GM19468 (cell line): ENCODE results near the gene AP5B1.

Experiments
- ATAC-seq: cut with Tn5 transposase; IDR thresholded peaks from one replicate; pipeline ENCODE4 v1.9.1; 2021; ENCODE audit warnings: mild to moderate bottlenecking, moderate library complexity, moderate number of reproducible peaks; ENCODE audit not compliant: unreplicated experiment; ENCODE audit errors: extremely low read depth

The AP5B1 gene

DNA sequence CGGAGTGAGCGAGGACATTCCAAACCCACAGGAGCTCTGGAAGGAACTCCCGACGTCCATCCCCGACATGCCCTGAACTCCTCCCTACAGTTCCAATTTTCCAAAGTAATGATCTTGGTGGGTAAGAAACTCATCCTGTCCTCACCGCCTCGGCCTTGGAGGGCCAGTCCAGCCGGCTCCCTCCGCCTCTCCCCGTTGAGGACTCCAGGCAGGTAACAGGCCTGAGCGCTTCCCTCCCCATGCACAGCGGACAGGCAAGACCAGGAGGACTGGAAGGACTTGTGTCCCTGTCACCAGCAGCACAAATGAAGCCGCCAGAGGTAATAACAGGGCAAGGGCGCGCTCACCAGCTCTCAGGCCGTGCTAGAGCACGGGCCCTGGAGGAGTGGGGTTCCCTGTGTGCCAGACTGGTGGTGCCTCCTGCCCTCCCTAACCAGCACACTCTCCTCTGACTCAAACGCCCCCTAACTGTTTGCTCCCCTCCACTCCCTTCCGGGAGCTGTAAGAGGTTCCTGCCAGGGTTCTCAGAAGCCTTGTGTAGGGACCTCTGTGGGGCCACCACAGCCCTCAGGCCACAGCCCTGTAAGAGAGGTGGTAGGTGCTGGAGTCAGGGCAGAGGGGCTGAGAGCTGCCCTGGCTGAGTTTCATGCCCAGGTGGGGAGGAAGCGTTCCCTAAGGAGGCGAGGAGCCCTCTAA lies 23.2 kb upstream of the AP5B1 start:
- no peak for ATAC-seq

DNA sequence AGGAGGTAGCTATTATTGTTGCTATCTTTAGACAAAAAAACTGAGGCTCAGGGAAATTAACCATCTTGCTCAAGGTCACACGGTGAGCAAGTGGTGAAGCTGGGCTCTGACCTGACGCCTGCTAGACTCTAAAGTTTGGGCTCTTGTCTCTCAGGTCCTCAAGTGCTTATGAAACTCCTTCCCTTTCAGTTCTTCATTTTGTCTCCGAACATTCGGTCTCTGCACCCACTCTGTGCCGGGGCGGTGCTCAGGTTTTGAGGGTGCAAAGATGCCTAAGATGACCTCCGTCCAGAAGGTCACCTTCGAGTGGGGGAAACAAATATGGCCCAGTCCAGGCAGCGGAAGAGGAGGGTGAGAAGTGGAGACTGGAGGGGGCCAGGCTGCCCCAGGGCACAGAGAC lies 22.1 kb upstream of the AP5B1 start:
- no peak for ATAC-seq

DNA sequence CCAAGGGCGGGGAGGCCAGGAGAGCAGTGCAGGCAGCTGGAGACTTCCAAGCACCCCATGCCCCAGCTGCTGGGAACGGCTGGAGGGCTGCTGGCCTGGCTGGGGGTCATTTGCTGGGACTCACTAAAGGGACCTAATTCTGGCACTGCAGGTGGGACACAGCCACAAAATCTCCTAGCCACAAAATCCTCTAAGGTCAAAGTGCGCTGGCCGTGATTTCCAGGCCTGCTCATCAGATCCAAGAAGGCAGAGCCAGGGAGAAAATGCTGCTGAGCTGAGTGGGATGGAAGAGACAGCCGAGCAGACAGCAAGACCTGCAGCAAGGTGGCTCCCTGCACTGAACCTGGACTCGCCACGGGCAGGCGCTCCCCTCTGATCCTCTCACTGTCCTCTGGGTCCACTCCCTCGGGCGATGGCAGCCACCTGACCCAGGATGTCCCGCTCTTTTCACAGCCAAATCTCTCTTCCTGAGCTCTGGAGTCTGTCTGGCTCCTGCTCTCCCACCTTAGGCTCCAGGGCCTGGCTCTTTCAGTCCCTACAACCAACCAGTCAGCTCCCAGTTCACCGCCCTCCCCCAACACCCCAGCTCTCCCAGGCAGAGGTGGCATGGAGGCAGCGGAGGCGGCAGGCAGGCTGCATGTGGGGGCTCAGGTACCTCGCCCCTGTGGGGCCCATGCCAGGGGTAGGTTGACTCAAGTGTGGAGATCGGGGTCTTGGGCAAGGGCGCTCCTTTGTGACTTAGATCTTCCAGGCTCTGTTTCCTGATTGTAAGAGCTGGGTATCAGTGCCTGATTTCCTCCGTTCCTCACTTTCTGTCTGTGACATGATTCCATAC lies 20.6 kb upstream of the AP5B1 start:
- ATAC-seq, result no peak

DNA sequence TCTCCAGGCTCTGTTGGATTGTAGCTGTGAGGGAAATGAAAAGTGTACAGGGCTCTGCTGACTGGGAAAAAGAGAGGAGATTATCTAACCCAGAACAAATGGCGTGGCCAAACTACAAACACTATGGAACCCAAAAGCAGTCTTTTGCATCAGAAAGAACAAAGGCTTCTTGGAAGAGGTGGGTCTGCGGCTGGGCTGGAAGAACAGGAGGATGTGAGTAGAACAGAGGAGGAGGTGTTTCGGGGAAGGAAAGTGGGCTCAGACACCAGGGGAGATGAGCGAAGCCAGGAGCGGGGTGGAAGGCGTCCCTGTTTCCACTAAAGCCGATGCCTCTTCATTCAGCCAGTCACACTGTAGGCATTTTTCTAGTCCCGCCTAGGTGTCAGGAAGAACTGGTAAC lies 18.1 kb upstream of the AP5B1 start:
- no peak for ATAC-seq

DNA sequence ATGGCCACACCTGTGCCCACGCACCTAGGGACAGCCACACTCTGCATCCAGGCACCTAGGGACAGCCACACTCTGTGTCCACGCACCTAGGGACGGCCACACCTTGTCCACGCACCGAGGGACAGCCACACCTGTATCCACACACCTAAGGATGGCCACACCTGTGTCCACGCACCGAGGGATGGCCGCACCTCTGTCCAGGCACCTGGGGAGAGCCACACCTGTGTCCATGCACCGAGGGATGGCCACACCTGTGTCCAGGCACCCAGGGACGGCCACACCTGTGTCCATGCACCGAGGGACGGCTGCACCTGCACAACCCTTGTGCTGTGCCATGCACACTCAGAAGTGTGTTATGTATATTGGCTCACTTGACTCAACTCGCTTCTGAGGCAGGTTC lies 16.9 kb upstream of the AP5B1 start:
- ATAC-seq, result no peak

DNA sequence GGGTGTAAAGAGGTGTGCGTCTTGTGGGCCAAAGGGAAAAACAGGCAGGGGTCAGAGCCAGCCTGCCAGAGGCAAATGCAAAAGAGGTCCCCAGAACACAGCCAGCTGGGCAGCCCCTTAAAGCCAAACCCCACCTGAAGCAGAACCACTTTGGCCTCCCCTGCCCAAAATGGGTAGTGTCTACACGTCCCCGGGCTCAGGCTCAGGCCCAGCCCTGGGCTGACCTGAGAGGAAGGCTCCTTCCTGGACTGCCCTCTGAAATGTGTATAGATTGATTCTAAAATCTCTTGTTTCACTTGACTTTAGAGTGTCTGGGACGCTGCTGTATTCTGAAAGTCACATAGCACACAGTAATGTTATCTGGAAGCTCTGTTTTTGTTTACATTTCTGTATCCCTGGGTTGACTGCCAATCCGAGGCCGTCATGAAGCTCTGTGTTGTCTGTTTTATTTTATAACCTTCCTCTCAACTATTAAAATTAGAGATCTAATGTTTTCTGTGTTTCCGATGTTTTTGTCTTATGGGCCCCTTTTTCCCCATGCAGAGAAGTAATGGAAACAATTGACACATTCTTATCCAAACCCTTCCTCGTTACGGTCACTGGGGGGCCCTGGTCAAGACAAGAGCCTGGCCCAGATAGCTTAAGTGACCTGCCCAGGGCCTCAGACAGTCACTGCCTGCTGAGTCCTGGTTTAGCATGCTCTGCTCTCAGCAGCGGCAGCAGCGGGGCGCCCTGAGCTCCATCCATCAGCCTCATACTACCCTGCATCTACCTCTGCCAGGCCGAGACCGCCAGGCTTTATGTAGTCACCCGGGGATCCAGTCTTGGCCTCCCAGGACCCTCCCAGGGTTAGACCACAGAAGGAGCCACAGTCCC lies 16.2 kb upstream of the AP5B1 start:
- ATAC-seq, result no peak

DNA sequence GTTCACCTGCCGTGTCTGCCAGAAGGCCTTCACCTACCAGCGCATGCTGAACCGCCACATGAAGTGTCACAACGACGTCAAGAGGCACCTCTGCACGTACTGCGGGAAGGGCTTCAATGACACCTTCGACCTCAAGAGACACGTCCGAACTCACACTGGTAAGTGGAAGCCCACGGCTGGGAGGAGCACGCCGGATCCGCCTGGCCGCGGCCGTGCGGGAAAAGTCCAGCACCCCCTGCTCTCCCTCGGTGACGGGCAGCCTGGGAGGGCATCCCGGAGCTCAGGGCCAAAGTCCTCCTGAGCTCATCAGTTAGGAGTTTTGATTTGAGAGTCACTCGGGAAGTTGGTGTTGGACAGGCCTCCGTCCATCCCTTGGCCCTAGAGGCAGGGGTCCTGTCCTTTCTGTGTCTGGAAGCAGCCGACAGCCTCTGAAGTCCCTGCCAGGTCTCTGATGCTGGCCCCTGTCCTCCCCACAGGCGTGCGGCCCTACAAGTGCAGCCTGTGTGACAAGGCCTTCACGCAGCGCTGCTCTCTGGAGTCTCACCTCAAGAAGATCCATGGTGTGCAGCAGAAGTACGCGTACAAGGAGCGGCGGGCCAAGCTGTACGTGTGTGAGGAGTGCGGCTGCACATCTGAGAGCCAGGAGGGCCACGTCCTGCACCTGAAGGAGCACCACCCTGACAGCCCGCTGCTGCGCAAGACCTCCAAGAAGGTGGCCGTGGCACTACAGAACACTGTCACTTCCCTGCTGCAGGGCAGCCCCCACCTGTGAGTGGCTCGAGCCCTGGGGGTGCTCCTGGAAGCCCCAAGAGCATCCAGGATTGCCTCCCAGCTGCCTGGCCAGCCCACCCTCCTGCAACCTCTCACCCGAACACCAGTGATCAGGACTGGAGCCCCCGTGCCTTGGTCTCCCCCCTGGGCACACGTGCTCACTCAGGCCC lies 14.1 kb upstream of the AP5B1 start:
- ATAC-seq, result no peak

DNA sequence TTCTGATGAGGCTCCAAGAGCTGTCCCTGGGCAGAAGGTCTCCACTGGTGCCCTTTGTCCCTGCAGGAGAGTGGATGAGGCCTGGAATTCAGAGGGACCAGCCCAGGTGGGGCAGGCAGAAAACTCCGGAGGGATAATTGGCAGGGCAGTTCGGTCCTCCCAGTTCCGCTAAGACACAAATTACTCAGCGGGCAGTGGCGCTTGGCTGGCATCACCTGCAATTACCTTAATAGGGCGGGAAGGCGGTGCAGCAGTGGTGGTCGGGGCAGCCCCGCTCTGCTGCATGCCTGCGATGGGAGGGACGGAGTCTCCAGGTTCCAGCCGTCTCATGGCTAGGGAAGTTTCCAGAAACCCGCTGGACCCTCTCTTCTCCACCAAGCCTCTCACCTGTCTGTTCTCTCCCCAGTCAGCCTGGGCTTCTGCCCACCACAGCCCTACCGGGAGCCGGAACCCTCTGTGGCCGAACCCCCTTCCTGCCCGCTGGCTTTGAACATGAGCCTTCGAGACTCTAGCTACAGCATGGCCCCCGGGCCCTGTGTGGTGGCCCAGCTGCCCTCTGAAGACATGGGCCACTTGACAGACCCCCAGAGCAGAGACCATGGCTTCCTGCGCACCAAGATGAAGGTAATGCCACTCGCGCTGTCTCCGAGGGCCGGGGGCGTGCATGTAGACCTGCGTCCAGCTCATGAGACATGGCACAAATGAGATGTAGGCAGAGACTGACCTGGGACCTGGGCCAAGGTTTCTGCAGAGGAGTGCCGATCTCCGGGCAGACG lies 13.0 kb upstream of the AP5B1 start:
- no peak for ATAC-seq

DNA sequence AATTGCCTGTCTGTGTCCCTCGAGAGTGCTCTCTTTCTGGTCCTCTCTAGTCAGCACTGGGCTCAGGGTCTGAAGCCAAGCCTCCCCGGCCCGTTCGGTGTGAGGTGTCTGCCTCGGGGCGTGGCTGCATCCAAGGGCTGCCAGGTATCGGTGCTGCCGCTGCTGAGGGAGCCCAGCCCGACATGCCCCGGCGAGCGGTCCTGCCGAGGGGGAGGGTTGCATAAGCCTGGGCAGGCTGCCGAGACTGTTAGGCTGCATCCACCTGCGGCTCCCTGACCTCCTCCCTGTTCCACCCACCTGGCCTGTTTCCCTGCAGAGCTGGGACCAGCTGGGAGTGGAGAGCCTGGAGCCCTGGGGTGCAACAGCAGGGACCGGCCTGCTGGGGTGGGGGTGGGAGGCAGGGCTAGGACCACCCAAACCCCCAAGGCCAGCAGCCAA lies 12.4 kb upstream of the AP5B1 start:
- ATAC-seq, result no peak

DNA sequence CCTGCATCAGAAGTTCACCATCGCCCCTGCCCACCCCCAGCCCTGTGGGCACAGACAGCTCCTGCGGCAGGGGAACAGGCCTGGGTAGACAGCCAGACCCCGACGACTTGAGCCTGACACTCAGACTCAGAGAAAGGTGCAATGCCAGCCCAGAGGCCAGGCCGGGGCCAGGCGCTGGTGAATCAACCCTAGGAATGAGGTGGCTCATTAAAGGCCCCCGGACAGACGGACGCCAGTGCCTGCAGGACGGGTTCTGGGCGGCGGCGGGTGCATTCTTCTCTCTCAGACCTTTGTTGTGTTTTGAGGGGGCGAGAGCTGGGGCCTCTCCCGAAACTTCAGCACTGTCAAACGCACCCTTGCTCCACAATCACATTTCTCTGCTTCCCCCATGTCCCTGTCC lies 11.7 kb upstream of the AP5B1 start:
- ATAC-seq, result no peak

DNA sequence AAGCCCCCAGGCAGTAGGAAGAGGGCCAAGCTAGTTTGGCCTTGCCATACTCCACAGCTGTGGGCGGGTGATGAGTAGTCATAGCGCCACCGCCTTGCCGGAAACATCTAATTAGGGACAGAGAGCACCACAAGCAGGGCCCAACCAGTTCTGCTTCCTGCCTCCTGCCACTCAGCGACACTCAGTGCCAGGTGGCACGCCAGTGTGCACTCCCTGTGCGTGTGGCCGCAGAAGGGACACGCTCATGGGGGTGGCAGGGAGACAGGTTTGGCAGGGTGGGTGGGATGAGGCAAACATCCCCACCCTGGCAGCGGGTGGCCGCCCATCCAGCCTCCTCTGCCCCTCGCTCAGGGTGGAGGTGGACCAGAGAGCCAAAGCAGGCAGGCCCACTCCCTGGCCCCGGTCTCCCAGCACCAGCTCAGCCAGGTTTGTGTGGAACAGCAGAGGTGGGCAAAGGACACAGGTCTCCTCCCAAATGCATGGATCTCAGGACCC lies 11.0 kb upstream of the AP5B1 start:
- no peak for ATAC-seq

DNA sequence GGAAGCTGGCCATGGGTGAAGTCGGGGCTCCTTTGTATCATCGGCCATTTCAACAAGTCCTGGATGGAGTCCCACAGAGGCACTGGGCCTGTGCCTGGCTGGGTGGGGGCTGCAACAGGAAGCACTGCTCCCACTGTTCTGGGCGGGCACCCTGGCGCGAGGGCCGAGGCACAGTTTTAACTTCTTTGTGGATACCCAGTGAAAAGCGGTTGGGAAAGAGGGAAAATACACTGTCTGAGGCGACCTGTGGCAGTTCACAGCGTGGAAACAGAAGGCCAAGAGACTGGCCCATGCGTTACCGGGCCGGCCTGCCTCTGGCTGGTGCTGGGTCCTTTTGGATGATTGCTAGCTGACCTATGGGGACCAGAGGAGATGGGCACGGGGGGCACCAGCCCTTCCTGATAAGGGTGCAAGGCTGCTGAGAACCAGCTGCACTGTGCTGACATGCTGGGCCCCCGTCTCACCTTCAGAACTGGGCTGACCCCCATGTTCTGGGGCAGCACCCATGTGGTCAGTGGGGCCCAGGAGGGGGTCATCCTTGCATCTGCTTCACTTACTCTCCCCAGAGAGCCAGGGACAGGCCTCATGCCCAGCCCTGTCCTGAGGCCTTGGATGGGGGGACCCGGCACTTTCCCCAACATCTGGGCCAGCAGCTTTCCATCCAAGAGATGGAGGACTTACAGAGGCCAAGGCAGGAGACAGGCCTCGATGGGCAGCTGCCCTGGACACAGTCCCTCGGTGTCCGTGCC lies 10.3 kb upstream of the AP5B1 start:
- ATAC-seq, result no peak

DNA sequence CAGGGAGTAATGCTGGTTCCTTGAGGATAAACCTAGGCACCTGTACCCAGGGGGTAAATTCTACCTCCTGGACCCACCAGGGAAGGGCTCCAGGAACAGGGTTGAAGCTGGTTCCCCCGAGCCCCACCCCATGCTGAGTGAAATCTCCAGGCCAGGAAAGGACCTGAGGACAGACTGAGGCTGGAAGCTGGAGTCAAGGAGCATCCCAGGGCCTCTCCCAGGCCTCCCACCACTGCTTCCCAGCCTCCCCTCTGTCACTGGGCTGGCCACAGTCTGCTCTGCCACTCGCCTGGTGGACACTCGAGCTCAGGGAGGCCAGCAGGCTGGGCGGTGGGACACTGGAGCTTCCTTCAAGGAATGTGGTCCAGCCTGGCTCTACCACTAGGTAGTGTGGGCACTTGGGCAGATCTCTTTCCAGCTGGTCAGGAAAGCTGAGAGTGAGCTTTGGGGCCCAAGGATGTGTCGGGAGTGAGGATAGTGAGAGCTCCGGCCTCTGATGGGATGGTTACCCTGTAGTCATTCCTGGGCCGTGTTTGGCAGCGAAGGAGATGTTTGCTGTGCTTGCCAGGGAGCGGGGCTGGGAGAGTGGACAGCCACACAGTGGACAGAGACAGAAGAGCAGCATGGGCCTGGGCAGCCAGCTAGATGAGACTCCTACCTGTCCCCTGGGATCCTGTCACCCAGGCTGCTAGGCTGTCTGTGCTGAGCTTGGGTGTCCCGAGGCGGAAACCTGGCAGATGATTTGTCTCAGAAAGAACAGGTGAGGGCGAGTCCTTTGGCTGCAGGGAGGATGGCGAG lies 9.5 kb upstream of the AP5B1 start:
- ATAC-seq, result no peak

DNA sequence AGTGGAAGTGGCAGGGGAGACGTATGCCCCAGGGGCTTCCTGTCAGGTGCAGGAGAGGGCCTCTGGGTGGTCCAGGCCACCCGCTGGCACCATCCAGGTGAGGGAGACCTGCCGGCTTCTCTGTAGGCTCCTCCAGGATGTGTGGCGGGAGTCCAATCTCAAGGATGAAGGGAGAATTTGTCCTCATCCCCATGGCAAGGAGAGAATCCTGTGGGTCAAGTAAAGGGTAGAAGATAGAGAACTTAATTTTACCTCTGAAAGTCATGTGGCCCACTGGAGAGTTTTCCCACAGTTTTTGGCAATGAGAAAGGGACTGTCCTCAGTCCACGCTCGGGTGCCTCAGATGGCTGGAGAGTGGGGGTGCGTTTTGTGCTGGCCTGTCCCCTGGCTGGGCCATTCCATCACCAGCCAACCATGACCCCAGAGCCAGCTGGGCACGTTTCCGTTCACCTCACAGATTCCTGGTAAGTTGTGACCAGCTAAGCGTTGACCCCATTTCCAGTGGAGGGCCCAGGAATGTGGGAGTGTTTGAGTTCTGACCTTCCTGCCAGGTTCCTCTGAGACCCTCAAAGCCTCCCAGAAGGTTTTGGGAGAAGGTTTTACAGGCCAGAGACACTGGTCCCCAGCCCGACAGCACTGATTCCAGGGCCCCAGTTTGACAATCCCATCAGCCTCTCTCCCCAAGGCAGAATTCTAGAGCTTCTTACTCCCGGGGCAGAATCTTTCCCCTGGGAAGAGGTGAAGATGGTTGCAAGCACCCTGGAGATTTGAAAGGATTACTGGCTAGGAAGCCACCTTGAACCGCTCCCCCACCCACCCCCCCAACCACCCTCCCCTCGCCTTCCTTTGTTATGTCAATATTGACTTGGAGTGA lies 8.7 kb upstream of the AP5B1 start:
- ATAC-seq, result no peak

DNA sequence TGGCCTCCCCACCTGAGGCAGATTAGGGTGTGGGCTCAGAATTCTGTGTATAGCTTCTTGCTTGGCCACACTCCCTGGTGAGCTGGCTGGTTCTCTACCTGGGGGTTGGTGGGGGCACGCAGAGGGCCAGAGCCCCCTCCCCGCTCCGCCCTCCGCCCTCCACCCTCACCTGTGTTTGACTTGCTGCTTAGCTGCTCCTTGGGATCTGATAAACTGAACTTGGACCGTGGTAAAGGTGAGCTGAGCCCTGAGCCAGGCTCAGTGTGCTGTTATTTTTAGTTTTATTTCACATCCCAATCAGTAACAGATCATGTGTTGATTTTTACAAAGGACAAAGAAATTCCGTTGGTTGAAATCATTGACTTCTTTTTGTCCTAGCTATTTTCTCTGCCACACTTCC lies 8.0 kb upstream of the AP5B1 start:
- ATAC-seq, result no peak
